ENCODE results near the gene GLCCI1. TPM values are rescaled to one million over a fixed set of nuclear protein-coding genes. Genes with fewer than 3 reads are reported as not detected.

The GLCCI1 gene
- total and polyA plus RNA-seq, 4 donors, result 1.4 to 5.9 (median 4.3) TPM

- Histone ChIP-seq H3K9me3 (ENCODE audit: control insufficient read depth in 4 of 4, low read length in 3 of 4) (no peaks in the 10 kb centered on the region), H3K9ac (ENCODE audit: low read depth in 1 of 2, low read length in 2 of 2) (no peak overlapping the region), H3K4me1 (ENCODE audit: control insufficient read depth in 4 of 4, insufficient read depth in 4 of 4, low read length in 3 of 4) (no peaks in the 10 kb centered on the region), H3K4me3 (ENCODE audit: low read depth in 1 of 3, low read length in 3 of 3) (no peak overlapping the region), H3K27me3 (ENCODE audit: control insufficient read depth in 4 of 4, insufficient read depth in 4 of 4, low read length in 3 of 4) (no peaks in the 10 kb centered on the region), H3K36me3 (ENCODE audit: control insufficient read depth in 4 of 4, insufficient read depth in 3 of 4, low read depth in 1 of 4, low read length in 3 of 4) (no peaks in the 10 kb centered on the region), H3K27ac (ENCODE audit: low read depth in 1 of 2, low read length in 2 of 2) (no peak overlapping the region)
- no peak for DNase-seq (ENCODE audit: low spot score)
- TF ChIP-seq FOXA2 (IDR thresholded peaks at IDR 0.05), result no peak
- no peak for TF ChIP-seq FOXA1 (IDR thresholded peaks at IDR 0.05)
- no peak for TF ChIP-seq MAX (IDR thresholded peaks at IDR 0.05)
- TF ChIP-seq HNF4A (conservative IDR thresholded peaks at IDR 0.05), result no peak
- no peak for TF ChIP-seq RXRA (IDR thresholded peaks at IDR 0.05)
- WGBS, result 89% methylated on average over 6 of the region's 6 CpGs
These were observed 30.1 kb upstream of the GLCCI1 start for GRCh38 chr7:7938471-7938870.

- 93% methylated on average over 1 of the region's 1 CpG for WGBS
These were observed 24.6 kb upstream of the GLCCI1 start for GRCh38 chr7:7943951-7944350.

More at GRCh38 chr7:7943951-7944350, 24.6 kb upstream of the GLCCI1 start:
- DNase-seq (ENCODE audit: low spot score), result no peak
- Histone ChIP-seq H3K36me3 (ENCODE audit: control insufficient read depth in 4 of 4, insufficient read depth in 3 of 4, low read depth in 1 of 4, low read length in 3 of 4) (no peaks in the 10 kb centered on the region), H3K27ac (ENCODE audit: low read depth in 1 of 2, low read length in 2 of 2) (no peak overlapping the region), H3K4me3 (ENCODE audit: low read depth in 1 of 3, low read length in 3 of 3) (no peak overlapping the region), H3K4me1 (ENCODE audit: control insufficient read depth in 4 of 4, insufficient read depth in 4 of 4, low read length in 3 of 4) (no peaks in the 10 kb centered on the region), H3K27me3 (ENCODE audit: control insufficient read depth in 4 of 4, insufficient read depth in 4 of 4, low read length in 3 of 4) (no peaks in the 10 kb centered on the region), H3K9me3 (ENCODE audit: control insufficient read depth in 4 of 4, low read length in 3 of 4) (no peaks in the 10 kb centered on the region), H3K9ac (ENCODE audit: low read depth in 1 of 2, low read length in 2 of 2) (no peak overlapping the region)
- TF ChIP-seq JUND (IDR thresholded peaks at IDR 0.05) (no peak), MAX (IDR thresholded peaks at IDR 0.05) (no peak), ATF3 (IDR thresholded peaks at IDR 0.05) (no peak), HNF4G (IDR thresholded peaks at IDR 0.05) (no peak), YY1 (IDR thresholded peaks at IDR 0.05) (no peak), FOXA2 (IDR thresholded peaks at IDR 0.05) (no peak), HNF4A (conservative IDR thresholded peaks at IDR 0.05) (no peak), RAD21 (IDR thresholded peaks at IDR 0.05) (no peak), SP1 (IDR thresholded peaks at IDR 0.05) (no peak), FOXA1 (IDR thresholded peaks at IDR 0.05) (no peak), EGR1 (IDR thresholded peaks at IDR 0.05; ENCODE audit: low read depth in 2 of 2) (no peak), TAF1 (conservative IDR thresholded peaks at IDR 0.05) (no peak), REST (IDR thresholded peaks at IDR 0.05) (no peak)

Measured in liver (tissue), 9 donors.